Chondrocyte (in vitro differentiated cells): ENCODE data around the gene NME7. TPM values are rescaled to one million over a fixed set of nuclear protein-coding genes. Genes with fewer than 3 reads are reported as not detected.
"Not testable (repeated sequence)": the region's sequence is repeated elsewhere in the genome, so short reads cannot be mapped to it uniquely, and the experiment has no call there.

Experiments
- DNase-seq: peaks from one replicate; pipeline ENCODE4 v3.0.0; 2021; ENCODE audit warnings: mixed read lengths, low spot score
- H3K27ac Mint-ChIP-seq: one replicate; pipeline ENCODE4 v1.8.0; 2021; ENCODE audit warnings: mild to moderate bottlenecking, moderate library complexity, mixed read lengths; ENCODE audit not compliant: unreplicated experiment
- H3K27me3 Mint-ChIP-seq: 2 replicates; pipeline ENCODE4 v1.8.0; 2021; ENCODE audit warnings: low read depth, mixed read lengths
- H3K36me3 Mint-ChIP-seq: 2 replicates; pipeline ENCODE4 v1.8.0; 2021; ENCODE audit warnings: low read depth, mixed read lengths
- H3K4me1 Mint-ChIP-seq: 2 replicates; pipeline ENCODE4 v1.8.0; 2021; ENCODE audit warnings: low read depth, mild to moderate bottlenecking, mixed read lengths
- H3K4me3 Mint-ChIP-seq: one replicate; pipeline ENCODE4 v1.8.0; 2021; ENCODE audit warnings: mild to moderate bottlenecking, moderate library complexity, mixed read lengths; ENCODE audit not compliant: unreplicated experiment
- H3K9me3 Mint-ChIP-seq: 2 replicates; pipeline ENCODE4 v1.8.0; 2021; ENCODE audit warnings: low read depth, mixed read lengths
- CTCF ChIP-seq: fragments of 200-600 bp; sonication (generic); IDR thresholded peaks from 2 replicates; pipeline ENCODE4 v1.5.0; 2021; ENCODE audit warnings: antibody characterized with exemption, mild to moderate bottlenecking, moderate library complexity
- total RNA-seq: library from RNA; stranded (reverse); gene quantifications from 3 replicates; pipeline ENCODE4 v1.2.1, GENCODE V29; 2021

Gene NME7
- total RNA-seq, 1 donor from 2014 or later, result 14.7 TPM

GRCh38 chr1:169127305-169127704 lies 240.3 kb downstream of the NME7 start:
- H3K9me3 Mint-ChIP-seq, result peaks cover 2% of the 10 kb centered on the region
- no peak for TF ChIP-seq CTCF
- H3K4me1 Mint-ChIP-seq, result peaks cover 63% of the 10 kb centered on the region
- H3K4me3 Mint-ChIP-seq, result no peak overlapping the region
- H3K27me3 Mint-ChIP-seq, result no peaks in the 10 kb centered on the region
- H3K36me3 Mint-ChIP-seq, result peaks cover 49% of the 10 kb centered on the region
- no peak for DNase-seq
- no peak overlapping the region for H3K27ac Mint-ChIP-seq

GRCh38 chr1:169126335-169126734 lies 241.3 kb downstream of the NME7 start:
- Mint-ChIP-seq H3K36me3 (peaks cover 50% of the 10 kb centered on the region), H3K4me1 (peaks cover 60% of the 10 kb centered on the region), H3K4me3 (no peak overlapping the region), H3K9me3 (peaks cover 2% of the 10 kb centered on the region), H3K27me3 (no peaks in the 10 kb centered on the region), H3K27ac (no peak overlapping the region)
- TF ChIP-seq CTCF, result no peak
- no peak for DNase-seq

- Mint-ChIP-seq H3K36me3 (peaks cover 48% of the 10 kb centered on the region), H3K4me1 (peaks cover 54% of the 10 kb centered on the region)
- not testable (repeated sequence) for DNase-seq, H3K4me3 Mint-ChIP-seq, H3K27ac Mint-ChIP-seq, H3K9me3 Mint-ChIP-seq, H3K27me3 Mint-ChIP-seq
Observed at GRCh38 chr1:169125597-169125996, 242.0 kb downstream of the NME7 start.

- Mint-ChIP-seq H3K4me3 (no peak overlapping the region), H3K9me3 (peaks cover 2% of the 10 kb centered on the region), H3K36me3 (peaks cover 46% of the 10 kb centered on the region), H3K27ac (peak overlapping the region; percentile 6), H3K4me1 (peaks cover 54% of the 10 kb centered on the region), H3K27me3 (no peaks in the 10 kb centered on the region)
- TF ChIP-seq CTCF, result no peak
- no peak for DNase-seq
Observed at GRCh38 chr1:169124459-169124858, 243.1 kb downstream of the NME7 start.

- H3K4me3 Mint-ChIP-seq, result no peak overlapping the region
- no peaks in the 10 kb centered on the region for H3K27me3 Mint-ChIP-seq
- no peak for DNase-seq
- H3K4me1 Mint-ChIP-seq, result peaks cover 54% of the 10 kb centered on the region
- peaks cover 41% of the 10 kb centered on the region for H3K36me3 Mint-ChIP-seq
- no peaks in the 10 kb centered on the region for H3K9me3 Mint-ChIP-seq
- TF ChIP-seq CTCF, result no peak
- H3K27ac Mint-ChIP-seq, result no peak overlapping the region
Observed at GRCh38 chr1:169122976-169123375, 244.6 kb downstream of the NME7 start.

GRCh38 chr1:169121146-169121923 lies 246.3 kb downstream of the NME7 start:
- no peak for TF ChIP-seq CTCF
- DNase-seq, result no peak
- H3K36me3 Mint-ChIP-seq, result peaks cover 41% of the 10 kb centered on the region
- H3K27ac Mint-ChIP-seq, result peak overlapping the region; percentile 68
- H3K27me3 Mint-ChIP-seq, result no peaks in the 10 kb centered on the region
- H3K9me3 Mint-ChIP-seq, result no peaks in the 10 kb centered on the region
- H3K4me1 Mint-ChIP-seq, result peaks cover 58% of the 10 kb centered on the region
- no peak overlapping the region for H3K4me3 Mint-ChIP-seq
